ENCODE data around the gene TMEM187.

The TMEM187 gene

GRCh38 chrX:154021131-154021611 lies 48.6 kb downstream of the TMEM187 start:
- TF ChIP-seq FOXP2 (optimal IDR thresholded peaks at IDR 0.05; ENCODE audit: borderline replicate concordance, extremely low read depth, extremely low read length, insufficient read depth) (no peak), REST (IDR thresholded peaks at IDR 0.05; ENCODE audit: insufficient read depth in 1 of 2, low read depth in 2 of 2, low read length in 2 of 2) (no peak), TAF1 (IDR thresholded peaks at IDR 0.05; ENCODE audit: borderline replicate concordance, insufficient read depth, low read length) (no peak), SIN3A (IDR thresholded peaks at IDR 0.05; ENCODE audit: borderline replicate concordance, insufficient read depth, low read length) (no peak), POLR2AphosphoS5 (IDR thresholded peaks at IDR 0.05; ENCODE audit: low read depth, low read length) (no peak)

GRCh38 chrX:154022108-154022507 lies 49.6 kb downstream of the TMEM187 start:
- TF ChIP-seq FOXP2 (optimal IDR thresholded peaks at IDR 0.05; ENCODE audit: borderline replicate concordance, extremely low read depth, extremely low read length, insufficient read depth) (no peak), POLR2AphosphoS5 (IDR thresholded peaks at IDR 0.05; ENCODE audit: low read depth, low read length) (no peak), TAF1 (IDR thresholded peaks at IDR 0.05; ENCODE audit: borderline replicate concordance, insufficient read depth, low read length) (no peak), SIN3A (IDR thresholded peaks at IDR 0.05; ENCODE audit: borderline replicate concordance, insufficient read depth, low read length) (no peak), REST (IDR thresholded peaks at IDR 0.05; ENCODE audit: insufficient read depth in 1 of 2, low read depth in 2 of 2, low read length in 2 of 2) (no peak)

- TF ChIP-seq FOXP2 (optimal IDR thresholded peaks at IDR 0.05; ENCODE audit: borderline replicate concordance, extremely low read depth, extremely low read length, insufficient read depth), result no peak
Observed at GRCh38 chrX:154023276-154024000, 50.9 kb downstream of the TMEM187 start.

GRCh38 chrX:154024271-154024670 lies 51.7 kb downstream of the TMEM187 start:
- no peak for TF ChIP-seq POLR2AphosphoS5 (IDR thresholded peaks at IDR 0.05; ENCODE audit: low read depth, low read length)

- TF ChIP-seq TAF1 (IDR thresholded peaks at IDR 0.05; ENCODE audit: borderline replicate concordance, insufficient read depth, low read length), result no peak
- no peak for TF ChIP-seq REST (IDR thresholded peaks at IDR 0.05; ENCODE audit: insufficient read depth in 1 of 2, low read depth in 2 of 2, low read length in 2 of 2)
- no peak for TF ChIP-seq SIN3A (IDR thresholded peaks at IDR 0.05; ENCODE audit: borderline replicate concordance, insufficient read depth, low read length)
- TF ChIP-seq POLR2AphosphoS5 (IDR thresholded peaks at IDR 0.05; ENCODE audit: low read depth, low read length), result no peak
- no peak for TF ChIP-seq FOXP2 (optimal IDR thresholded peaks at IDR 0.05; ENCODE audit: borderline replicate concordance, extremely low read depth, extremely low read length, insufficient read depth)
Observed at GRCh38 chrX:154025230-154025629, 52.7 kb downstream of the TMEM187 start.

GRCh38 chrX:154026136-154027021 lies 53.8 kb downstream of the TMEM187 start:
- no peak for TF ChIP-seq REST (IDR thresholded peaks at IDR 0.05; ENCODE audit: insufficient read depth in 1 of 2, low read depth in 2 of 2, low read length in 2 of 2)
- no peak for TF ChIP-seq SIN3A (IDR thresholded peaks at IDR 0.05; ENCODE audit: borderline replicate concordance, insufficient read depth, low read length)
- no peak for TF ChIP-seq POLR2AphosphoS5 (IDR thresholded peaks at IDR 0.05; ENCODE audit: low read depth, low read length)
- TF ChIP-seq FOXP2 (optimal IDR thresholded peaks at IDR 0.05; ENCODE audit: borderline replicate concordance, extremely low read depth, extremely low read length, insufficient read depth), result no peak
- TF ChIP-seq TAF1 (IDR thresholded peaks at IDR 0.05; ENCODE audit: borderline replicate concordance, insufficient read depth, low read length), result no peak

Data from PFSK-1 (cell line).